Activated naive CD8-positive, alpha-beta T cell (primary cell): ENCODE results near the gene LIPC.

Source experiments
- H3K27ac Mint-ChIP-seq: one replicate; pipeline ENCODE4 v1.8.0; 2021; ENCODE audit warnings: mixed read lengths
- H3K27me3 Mint-ChIP-seq: one replicate; pipeline ENCODE4 v1.8.0; 2021; ENCODE audit warnings: mixed read lengths
- H3K36me3 Mint-ChIP-seq: one replicate; pipeline ENCODE4 v1.8.0; 2021; ENCODE audit warnings: mixed read lengths
- H3K4me1 Mint-ChIP-seq: one replicate; pipeline ENCODE4 v1.8.0; 2021; ENCODE audit warnings: low read depth, mixed read lengths
- H3K4me3 Mint-ChIP-seq: one replicate; pipeline ENCODE4 v1.8.0; 2021; ENCODE audit warnings: mild to moderate bottlenecking, mixed read lengths
- H3K9me3 Mint-ChIP-seq: one replicate; pipeline ENCODE4 v1.8.0; 2021; ENCODE audit warnings: low read depth, mixed read lengths

The LIPC gene

GRCh38 chr15:58451826-58452225 lies 20.0 kb downstream of the LIPC start:
- Mint-ChIP-seq H3K9me3 (no peaks in the 10 kb centered on the region), H3K27ac (no peak overlapping the region), H3K4me3 (no peak overlapping the region), H3K27me3 (no peaks in the 10 kb centered on the region), H3K4me1 (peaks cover 34% of the 10 kb centered on the region), H3K36me3 (peaks cover 3% of the 10 kb centered on the region)

- no peak overlapping the region for H3K4me3 Mint-ChIP-seq
- peak overlapping the region; percentile 92 for H3K27ac Mint-ChIP-seq
- H3K4me1 Mint-ChIP-seq, result peaks cover 36% of the 10 kb centered on the region
- no peaks in the 10 kb centered on the region for H3K27me3 Mint-ChIP-seq
- H3K9me3 Mint-ChIP-seq, result no peaks in the 10 kb centered on the region
- peaks cover 4% of the 10 kb centered on the region for H3K36me3 Mint-ChIP-seq
Measured at GRCh38 chr15:58452775-58453174, 21.0 kb downstream of the LIPC start.

- Mint-ChIP-seq H3K27ac (peak overlapping the region; percentile 92), H3K4me3 (peak overlapping the region; percentile 35), H3K9me3 (no peaks in the 10 kb centered on the region), H3K36me3 (peaks cover 4% of the 10 kb centered on the region), H3K27me3 (no peaks in the 10 kb centered on the region), H3K4me1 (peaks cover 50% of the 10 kb centered on the region)
Measured at GRCh38 chr15:58453931-58454793, 22.4 kb downstream of the LIPC start.

GRCh38 chr15:58454950-58455401 lies 23.2 kb downstream of the LIPC start:
- Mint-ChIP-seq H3K27me3 (no peaks in the 10 kb centered on the region), H3K36me3 (peaks cover 3% of the 10 kb centered on the region), H3K9me3 (no peaks in the 10 kb centered on the region), H3K4me3 (no peak overlapping the region), H3K4me1 (peaks cover 57% of the 10 kb centered on the region), H3K27ac (peak overlapping the region; percentile 92)

- H3K4me3 Mint-ChIP-seq, result peak overlapping the region; percentile 54
- H3K27ac Mint-ChIP-seq, result peak overlapping the region; percentile 92
- H3K4me1 Mint-ChIP-seq, result peaks cover 75% of the 10 kb centered on the region
- H3K9me3 Mint-ChIP-seq, result no peaks in the 10 kb centered on the region
- H3K27me3 Mint-ChIP-seq, result no peaks in the 10 kb centered on the region
- peaks cover 5% of the 10 kb centered on the region for H3K36me3 Mint-ChIP-seq
Measured at GRCh38 chr15:58457466-58457965, 25.7 kb downstream of the LIPC start.

- peak overlapping the region; percentile 11 for H3K4me3 Mint-ChIP-seq
- no peaks in the 10 kb centered on the region for H3K27me3 Mint-ChIP-seq
- peaks cover 80% of the 10 kb centered on the region for H3K4me1 Mint-ChIP-seq
- H3K36me3 Mint-ChIP-seq, result peaks cover 5% of the 10 kb centered on the region
- peak overlapping the region; percentile 92 for H3K27ac Mint-ChIP-seq
- no peaks in the 10 kb centered on the region for H3K9me3 Mint-ChIP-seq
Measured at GRCh38 chr15:58458076-58458475, 26.3 kb downstream of the LIPC start.

- Mint-ChIP-seq H3K27me3 (no peaks in the 10 kb centered on the region), H3K27ac (peak overlapping the region; percentile 54), H3K4me3 (no peak overlapping the region), H3K9me3 (no peaks in the 10 kb centered on the region), H3K4me1 (peaks cover 85% of the 10 kb centered on the region), H3K36me3 (peaks cover 5% of the 10 kb centered on the region)
Measured at GRCh38 chr15:58459045-58459444, 27.3 kb downstream of the LIPC start.

- peaks cover 85% of the 10 kb centered on the region for H3K4me1 Mint-ChIP-seq
- peaks cover 5% of the 10 kb centered on the region for H3K36me3 Mint-ChIP-seq
- no peaks in the 10 kb centered on the region for H3K27me3 Mint-ChIP-seq
- no peaks in the 10 kb centered on the region for H3K9me3 Mint-ChIP-seq
- peak overlapping the region; percentile 27 for H3K4me3 Mint-ChIP-seq
- peak overlapping the region; percentile 54 for H3K27ac Mint-ChIP-seq
Measured at GRCh38 chr15:58459560-58459959, 27.8 kb downstream of the LIPC start.

- peaks cover 82% of the 10 kb centered on the region for H3K4me1 Mint-ChIP-seq
- no peak overlapping the region for H3K4me3 Mint-ChIP-seq
Measured at GRCh38 chr15:58460116-58460790, 28.5 kb downstream of the LIPC start.

GRCh38 chr15:58460872-58461271 lies 29.1 kb downstream of the LIPC start:
- peaks cover 5% of the 10 kb centered on the region for H3K36me3 Mint-ChIP-seq
- H3K4me3 Mint-ChIP-seq, result no peak overlapping the region
- H3K27me3 Mint-ChIP-seq, result no peaks in the 10 kb centered on the region
- H3K4me1 Mint-ChIP-seq, result peaks cover 83% of the 10 kb centered on the region
- H3K9me3 Mint-ChIP-seq, result no peaks in the 10 kb centered on the region
- H3K27ac Mint-ChIP-seq, result peak overlapping the region; percentile 8

More at GRCh38 chr15:58460116-58460790, 28.5 kb downstream of the LIPC start:
- Mint-ChIP-seq H3K36me3 (peaks cover 5% of the 10 kb centered on the region), H3K27me3 (no peaks in the 10 kb centered on the region), H3K27ac (peak overlapping the region; percentile 28), H3K9me3 (no peaks in the 10 kb centered on the region)

- H3K4me1 Mint-ChIP-seq, result peaks cover 80% of the 10 kb centered on the region
- peak overlapping the region; percentile 35 for H3K27ac Mint-ChIP-seq
- H3K36me3 Mint-ChIP-seq, result peaks cover 2% of the 10 kb centered on the region
- no peaks in the 10 kb centered on the region for H3K9me3 Mint-ChIP-seq
- H3K4me3 Mint-ChIP-seq, result peak overlapping the region; percentile 3
- no peaks in the 10 kb centered on the region for H3K27me3 Mint-ChIP-seq
Measured at GRCh38 chr15:58462547-58462946, 30.8 kb downstream of the LIPC start.

GRCh38 chr15:58462973-58463663 lies 31.3 kb downstream of the LIPC start:
- H3K4me1 Mint-ChIP-seq, result peaks cover 74% of the 10 kb centered on the region
- no peaks in the 10 kb centered on the region for H3K9me3 Mint-ChIP-seq
- no peaks in the 10 kb centered on the region for H3K27me3 Mint-ChIP-seq
- peaks cover 2% of the 10 kb centered on the region for H3K36me3 Mint-ChIP-seq
- H3K27ac Mint-ChIP-seq, result peak overlapping the region; percentile 47
- H3K4me3 Mint-ChIP-seq, result peak overlapping the region; percentile 25

- peaks cover 65% of the 10 kb centered on the region for H3K4me1 Mint-ChIP-seq
- H3K27me3 Mint-ChIP-seq, result no peaks in the 10 kb centered on the region
- H3K27ac Mint-ChIP-seq, result peak overlapping the region; percentile 61
- H3K4me3 Mint-ChIP-seq, result no peak overlapping the region
- H3K9me3 Mint-ChIP-seq, result no peaks in the 10 kb centered on the region
- peaks cover 2% of the 10 kb centered on the region for H3K36me3 Mint-ChIP-seq
Measured at GRCh38 chr15:58463815-58464650, 32.2 kb downstream of the LIPC start.

GRCh38 chr15:58465070-58465469 lies 33.3 kb downstream of the LIPC start:
- H3K27me3 Mint-ChIP-seq, result no peaks in the 10 kb centered on the region
- peaks cover 2% of the 10 kb centered on the region for H3K36me3 Mint-ChIP-seq
- no peak overlapping the region for H3K4me3 Mint-ChIP-seq
- peaks cover 59% of the 10 kb centered on the region for H3K4me1 Mint-ChIP-seq
- H3K9me3 Mint-ChIP-seq, result no peaks in the 10 kb centered on the region
- peak overlapping the region; percentile 30 for H3K27ac Mint-ChIP-seq
